WTC11 (cell line): Measurements from ENCODE around the gene GTSE1. TPM values are rescaled to one million over a fixed set of nuclear protein-coding genes. Genes with fewer than 3 reads are reported as not detected.

Experiments used
- ATAC-seq: fragments of 200-7000 bp; cut with Tn5 transposase; 2 replicates; pipeline ENCODE4 v1.10.0; 2021; ENCODE audit warnings: mild to moderate bottlenecking, moderate library complexity
- CTCF ChIA-PET: fragments of 300-600 bp; sonication (Branson Sonifier 250); formaldehyde crosslinking; loops from one replicate; lab custom pipeline; 2021; ENCODE audit warnings: antibody characterized with exemption; lab: Charles Lee
- POLR2A ChIA-PET: fragments of 350-600 bp; sonication (Branson Sonifier 250); formaldehyde crosslinking; loops from one replicate; lab custom pipeline; 2021; ENCODE audit warnings: antibody characterized with exemption; lab: Charles Lee
- DNase-seq: peaks from one replicate; pipeline ENCODE4 v3.0.0; 2021; ENCODE audit warnings: low spot score
- H3K27ac Mint-ChIP-seq: 2 replicates; pipeline ENCODE4 v1.8.0; 2021; ENCODE audit warnings: mixed read lengths
- H3K27me3 Mint-ChIP-seq: 2 replicates; pipeline ENCODE4 v1.8.0; 2021; ENCODE audit warnings: low read depth, mild to moderate bottlenecking, moderate library complexity, mixed read lengths
- H3K36me3 Mint-ChIP-seq: 2 replicates; pipeline ENCODE4 v1.8.0; 2021; ENCODE audit warnings: mixed read lengths
- H3K4me1 Mint-ChIP-seq: 2 replicates; pipeline ENCODE4 v1.8.0; 2022; ENCODE audit warnings: mixed read lengths
- H3K4me3 Mint-ChIP-seq: 2 replicates; pipeline ENCODE4 v1.8.0; 2021; ENCODE audit warnings: mild to moderate bottlenecking, moderate library complexity, mixed read lengths
- H3K9me3 Mint-ChIP-seq: 2 replicates; pipeline ENCODE4 v1.8.0; 2021; ENCODE audit warnings: mixed read lengths
- IRF2 ChIP-seq: sonication (generic); formaldehyde crosslinking; IDR thresholded peaks from 2 replicates; pipeline ENCODE4 v1.8.0; 2022; ENCODE audit warnings: low read depth, missing genetic modification reagents, borderline replicate concordance
- JAZF1 ChIP-seq: fragments of 250-450 bp; sonication (Bioruptor Pico); IDR thresholded peaks from 2 replicates; pipeline ENCODE4 v1.9.0; 2021; ENCODE audit warnings: moderate library complexity, mild to moderate bottlenecking, inconsistent platforms
- SOX15 ChIP-seq: fragments of 250-450 bp; sonication (Bioruptor Pico); IDR thresholded peaks from 2 replicates; pipeline ENCODE4 v1.9.0; 2021; ENCODE audit warnings: mild to moderate bottlenecking
- TCF7 ChIP-seq: sonication (generic); formaldehyde crosslinking; IDR thresholded peaks from 2 replicates; pipeline ENCODE4 v1.8.0; 2022; ENCODE audit warnings: mild to moderate bottlenecking, low read depth, missing genetic modification reagents, moderate library complexity
- ZNF138 ChIP-seq: sonication (generic); formaldehyde crosslinking; conservative IDR thresholded peaks from 2 replicates; pipeline ENCODE4 v1.8.1; 2022; ENCODE audit warnings: mild to moderate bottlenecking, moderate library complexity, missing genetic modification reagents
- ZNF219 ChIP-seq: sonication (generic); formaldehyde crosslinking; IDR thresholded peaks from 2 replicates; pipeline ENCODE4 v1.8.0; 2023; ENCODE audit warnings: missing genetic modification reagents, mild to moderate bottlenecking, borderline replicate concordance
- ZNF671 ChIP-seq: fragments of 250-450 bp; sonication (Bioruptor Pico); IDR thresholded peaks from 2 replicates; pipeline ENCODE4 v1.8.0; 2021; ENCODE audit warnings: mild to moderate bottlenecking
- total RNA-seq: library from RNA; stranded (reverse); gene quantifications from 3 replicates; pipeline ENCODE4 v1.2.3, GENCODE V29; 2021
- TF ChIP-seq, protein P1 (sequence below): sonication (generic); formaldehyde crosslinking; IDR thresholded peaks from 2 replicates; pipeline ENCODE4 v1.8.0; 2022; ENCODE audit warnings: missing genetic modification reagents
- TF ChIP-seq, protein P2 (sequence below): sonication (generic); formaldehyde crosslinking; IDR thresholded peaks from 2 replicates; pipeline ENCODE4 v1.8.1; 2022; ENCODE audit warnings: mild to moderate bottlenecking, moderate library complexity, missing genetic modification reagents
- TF ChIP-seq, protein P3 (sequence below): sonication (generic); formaldehyde crosslinking; IDR thresholded peaks from 2 replicates; pipeline ENCODE4 v1.8.1; 2022; ENCODE audit warnings: missing genetic modification reagents, borderline replicate concordance
- TF ChIP-seq, protein P4 (sequence below): fragments of 250-450 bp; sonication (Bioruptor Pico); IDR thresholded peaks from 2 replicates; pipeline ENCODE4 v1.9.0; 2021; ENCODE audit warnings: mild to moderate bottlenecking
- TF ChIP-seq, protein P5 (sequence below): fragments of 250-450 bp; sonication (Bioruptor Pico); conservative IDR thresholded peaks from 2 replicates; pipeline ENCODE4 v1.9.0; 2021; ENCODE audit warnings: mild to moderate bottlenecking
- TF ChIP-seq, protein P6 (sequence below): sonication (generic); formaldehyde crosslinking; IDR thresholded peaks from 2 replicates; pipeline ENCODE4 v1.8.1; 2023; ENCODE audit warnings: mild to moderate bottlenecking, missing genetic modification reagents
- TF ChIP-seq, protein P7 (sequence below): sonication (generic); formaldehyde crosslinking; IDR thresholded peaks from 2 replicates; pipeline ENCODE4 v1.8.1; 2022; ENCODE audit warnings: low read depth, missing genetic modification reagents, borderline replicate concordance
- TF ChIP-seq, protein P8 (sequence below): sonication (generic); formaldehyde crosslinking; conservative IDR thresholded peaks from 2 replicates; pipeline ENCODE4 v1.8.1; 2022; ENCODE audit warnings: mild to moderate bottlenecking, missing genetic modification reagents

The GTSE1 gene
- total RNA-seq, 1 experiment from 2014 or later = 56.1 TPM

DNA sequence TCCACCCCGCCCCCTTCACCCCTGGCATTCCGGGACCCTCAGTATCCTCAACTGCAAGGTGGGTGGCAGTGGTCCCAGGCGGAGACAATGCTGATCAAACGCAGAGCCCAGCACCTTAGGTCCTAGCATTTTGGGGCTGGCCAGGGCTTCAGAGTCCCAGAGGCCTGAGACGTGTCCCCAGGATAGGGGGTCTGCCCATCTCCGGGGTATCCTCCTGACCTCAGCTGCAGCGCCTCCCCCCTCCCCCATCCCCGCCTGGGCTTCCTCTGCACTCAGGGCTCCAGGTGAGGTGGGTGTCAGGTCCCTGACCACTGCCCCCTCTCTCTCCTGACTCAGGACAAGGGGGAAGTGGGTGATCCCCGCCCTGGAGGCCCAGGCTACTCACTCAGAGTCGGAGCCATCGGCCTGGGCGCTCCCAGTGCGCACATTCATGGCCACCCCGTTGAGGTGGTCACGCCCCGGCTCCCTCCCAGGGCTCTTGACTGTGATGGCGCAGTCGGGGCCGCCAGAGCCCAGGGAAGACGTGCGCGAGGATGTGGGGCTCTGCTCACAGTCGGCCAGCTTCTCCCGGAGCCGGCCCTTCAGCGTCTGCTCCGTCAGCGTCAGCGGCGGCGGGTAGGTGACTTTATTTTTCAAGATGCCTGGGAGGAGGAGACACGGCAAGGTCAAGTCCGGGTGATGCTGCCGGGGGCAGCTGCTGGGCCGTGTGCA is 67.1 kb downstream of the GTSE1 start (continued):
- TF ChIP-seq, protein P1, sequence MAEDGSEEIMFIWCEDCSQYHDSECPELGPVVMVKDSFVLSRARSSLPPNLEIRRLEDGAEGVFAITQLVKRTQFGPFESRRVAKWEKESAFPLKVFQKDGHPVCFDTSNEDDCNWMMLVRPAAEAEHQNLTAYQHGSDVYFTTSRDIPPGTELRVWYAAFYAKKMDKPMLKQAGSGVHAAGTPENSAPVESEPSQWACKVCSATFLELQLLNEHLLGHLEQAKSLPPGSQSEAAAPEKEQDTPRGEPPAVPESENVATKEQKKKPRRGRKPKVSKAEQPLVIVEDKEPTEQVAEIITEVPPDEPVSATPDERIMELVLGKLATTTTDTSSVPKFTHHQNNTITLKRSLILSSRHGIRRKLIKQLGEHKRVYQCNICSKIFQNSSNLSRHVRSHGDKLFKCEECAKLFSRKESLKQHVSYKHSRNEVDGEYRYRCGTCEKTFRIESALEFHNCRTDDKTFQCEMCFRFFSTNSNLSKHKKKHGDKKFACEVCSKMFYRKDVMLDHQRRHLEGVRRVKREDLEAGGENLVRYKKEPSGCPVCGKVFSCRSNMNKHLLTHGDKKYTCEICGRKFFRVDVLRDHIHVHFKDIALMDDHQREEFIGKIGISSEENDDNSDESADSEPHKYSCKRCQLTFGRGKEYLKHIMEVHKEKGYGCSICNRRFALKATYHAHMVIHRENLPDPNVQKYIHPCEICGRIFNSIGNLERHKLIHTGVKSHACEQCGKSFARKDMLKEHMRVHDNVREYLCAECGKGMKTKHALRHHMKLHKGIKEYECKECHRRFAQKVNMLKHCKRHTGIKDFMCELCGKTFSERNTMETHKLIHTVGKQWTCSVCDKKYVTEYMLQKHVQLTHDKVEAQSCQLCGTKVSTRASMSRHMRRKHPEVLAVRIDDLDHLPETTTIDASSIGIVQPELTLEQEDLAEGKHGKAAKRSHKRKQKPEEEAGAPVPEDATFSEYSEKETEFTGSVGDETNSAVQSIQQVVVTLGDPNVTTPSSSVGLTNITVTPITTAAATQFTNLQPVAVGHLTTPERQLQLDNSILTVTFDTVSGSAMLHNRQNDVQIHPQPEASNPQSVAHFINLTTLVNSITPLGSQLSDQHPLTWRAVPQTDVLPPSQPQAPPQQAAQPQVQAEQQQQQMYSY (CRISPR knock-in tag) = no peak
- no peak for TF ChIP-seq ZNF138 (CRISPR knock-in tag)
- no peak for TF ChIP-seq JAZF1
- TF ChIP-seq SOX15 = no peak
- TF ChIP-seq, protein P2, sequence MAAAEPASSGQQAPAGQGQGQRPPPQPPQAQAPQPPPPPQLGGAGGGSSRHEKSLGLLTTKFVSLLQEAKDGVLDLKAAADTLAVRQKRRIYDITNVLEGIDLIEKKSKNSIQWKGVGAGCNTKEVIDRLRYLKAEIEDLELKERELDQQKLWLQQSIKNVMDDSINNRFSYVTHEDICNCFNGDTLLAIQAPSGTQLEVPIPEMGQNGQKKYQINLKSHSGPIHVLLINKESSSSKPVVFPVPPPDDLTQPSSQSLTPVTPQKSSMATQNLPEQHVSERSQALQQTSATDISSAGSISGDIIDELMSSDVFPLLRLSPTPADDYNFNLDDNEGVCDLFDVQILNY (CRISPR knock-in tag) = no peak
- TF ChIP-seq, protein P3, sequence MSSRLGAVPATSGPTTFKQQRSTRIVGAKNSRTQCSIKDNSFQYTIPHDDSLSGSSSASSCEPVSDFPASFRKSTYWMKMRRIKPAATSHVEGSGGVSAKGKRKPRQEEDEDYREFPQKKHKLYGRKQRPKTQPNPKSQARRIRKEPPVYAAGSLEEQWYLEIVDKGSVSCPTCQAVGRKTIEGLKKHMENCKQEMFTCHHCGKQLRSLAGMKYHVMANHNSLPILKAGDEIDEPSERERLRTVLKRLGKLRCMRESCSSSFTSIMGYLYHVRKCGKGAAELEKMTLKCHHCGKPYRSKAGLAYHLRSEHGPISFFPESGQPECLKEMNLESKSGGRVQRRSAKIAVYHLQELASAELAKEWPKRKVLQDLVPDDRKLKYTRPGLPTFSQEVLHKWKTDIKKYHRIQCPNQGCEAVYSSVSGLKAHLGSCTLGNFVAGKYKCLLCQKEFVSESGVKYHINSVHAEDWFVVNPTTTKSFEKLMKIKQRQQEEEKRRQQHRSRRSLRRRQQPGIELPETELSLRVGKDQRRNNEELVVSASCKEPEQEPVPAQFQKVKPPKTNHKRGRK (CRISPR knock-in tag) = no peak
- TF ChIP-seq, protein P4, sequence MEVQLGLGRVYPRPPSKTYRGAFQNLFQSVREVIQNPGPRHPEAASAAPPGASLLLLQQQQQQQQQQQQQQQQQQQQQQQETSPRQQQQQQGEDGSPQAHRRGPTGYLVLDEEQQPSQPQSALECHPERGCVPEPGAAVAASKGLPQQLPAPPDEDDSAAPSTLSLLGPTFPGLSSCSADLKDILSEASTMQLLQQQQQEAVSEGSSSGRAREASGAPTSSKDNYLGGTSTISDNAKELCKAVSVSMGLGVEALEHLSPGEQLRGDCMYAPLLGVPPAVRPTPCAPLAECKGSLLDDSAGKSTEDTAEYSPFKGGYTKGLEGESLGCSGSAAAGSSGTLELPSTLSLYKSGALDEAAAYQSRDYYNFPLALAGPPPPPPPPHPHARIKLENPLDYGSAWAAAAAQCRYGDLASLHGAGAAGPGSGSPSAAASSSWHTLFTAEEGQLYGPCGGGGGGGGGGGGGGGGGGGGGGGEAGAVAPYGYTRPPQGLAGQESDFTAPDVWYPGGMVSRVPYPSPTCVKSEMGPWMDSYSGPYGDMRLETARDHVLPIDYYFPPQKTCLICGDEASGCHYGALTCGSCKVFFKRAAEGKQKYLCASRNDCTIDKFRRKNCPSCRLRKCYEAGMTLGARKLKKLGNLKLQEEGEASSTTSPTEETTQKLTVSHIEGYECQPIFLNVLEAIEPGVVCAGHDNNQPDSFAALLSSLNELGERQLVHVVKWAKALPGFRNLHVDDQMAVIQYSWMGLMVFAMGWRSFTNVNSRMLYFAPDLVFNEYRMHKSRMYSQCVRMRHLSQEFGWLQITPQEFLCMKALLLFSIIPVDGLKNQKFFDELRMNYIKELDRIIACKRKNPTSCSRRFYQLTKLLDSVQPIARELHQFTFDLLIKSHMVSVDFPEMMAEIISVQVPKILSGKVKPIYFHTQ (CRISPR knock-in tag) = no peak
- TF ChIP-seq IRF2 (CRISPR knock-in tag) = no peak
- TF ChIP-seq, protein P5, sequence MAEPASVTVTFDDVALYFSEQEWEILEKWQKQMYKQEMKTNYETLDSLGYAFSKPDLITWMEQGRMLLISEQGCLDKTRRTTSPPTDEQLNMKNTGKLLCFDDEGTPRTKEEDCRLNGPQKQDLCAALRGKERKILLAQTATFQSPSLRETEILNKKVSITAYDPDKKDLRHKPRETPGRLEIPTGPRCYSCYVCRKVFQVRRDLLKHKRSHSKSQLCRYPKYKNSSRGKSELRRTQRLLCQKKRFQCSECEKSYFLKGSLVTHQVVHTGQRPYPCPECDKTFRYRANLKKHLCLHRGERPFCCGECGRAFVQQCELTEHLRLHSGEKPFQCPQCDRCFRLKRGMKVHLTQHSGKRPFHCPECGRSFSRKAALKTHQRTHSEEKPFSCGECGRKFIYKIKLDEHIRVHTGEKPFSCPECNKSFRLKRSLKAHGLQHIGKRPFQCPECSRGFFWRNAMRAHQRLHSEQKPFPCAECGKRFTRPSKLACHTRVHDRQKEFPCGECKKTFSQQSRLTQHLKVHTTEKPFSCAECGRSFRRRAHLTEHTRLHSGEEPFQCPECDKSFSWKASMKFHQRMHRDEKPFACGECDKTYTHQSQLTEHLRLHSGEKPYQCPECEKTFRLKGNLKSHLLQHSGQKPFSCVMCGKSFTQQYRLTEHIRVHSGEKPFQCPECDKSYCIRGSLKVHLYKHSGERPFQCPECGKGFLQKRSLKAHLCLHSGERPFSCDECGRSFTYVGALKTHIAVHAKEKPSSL (CRISPR knock-in tag) = no peak
- no peak for TF ChIP-seq TCF7 (CRISPR knock-in tag)
- TF ChIP-seq, all 79 proteins: peak for 0

DNA sequence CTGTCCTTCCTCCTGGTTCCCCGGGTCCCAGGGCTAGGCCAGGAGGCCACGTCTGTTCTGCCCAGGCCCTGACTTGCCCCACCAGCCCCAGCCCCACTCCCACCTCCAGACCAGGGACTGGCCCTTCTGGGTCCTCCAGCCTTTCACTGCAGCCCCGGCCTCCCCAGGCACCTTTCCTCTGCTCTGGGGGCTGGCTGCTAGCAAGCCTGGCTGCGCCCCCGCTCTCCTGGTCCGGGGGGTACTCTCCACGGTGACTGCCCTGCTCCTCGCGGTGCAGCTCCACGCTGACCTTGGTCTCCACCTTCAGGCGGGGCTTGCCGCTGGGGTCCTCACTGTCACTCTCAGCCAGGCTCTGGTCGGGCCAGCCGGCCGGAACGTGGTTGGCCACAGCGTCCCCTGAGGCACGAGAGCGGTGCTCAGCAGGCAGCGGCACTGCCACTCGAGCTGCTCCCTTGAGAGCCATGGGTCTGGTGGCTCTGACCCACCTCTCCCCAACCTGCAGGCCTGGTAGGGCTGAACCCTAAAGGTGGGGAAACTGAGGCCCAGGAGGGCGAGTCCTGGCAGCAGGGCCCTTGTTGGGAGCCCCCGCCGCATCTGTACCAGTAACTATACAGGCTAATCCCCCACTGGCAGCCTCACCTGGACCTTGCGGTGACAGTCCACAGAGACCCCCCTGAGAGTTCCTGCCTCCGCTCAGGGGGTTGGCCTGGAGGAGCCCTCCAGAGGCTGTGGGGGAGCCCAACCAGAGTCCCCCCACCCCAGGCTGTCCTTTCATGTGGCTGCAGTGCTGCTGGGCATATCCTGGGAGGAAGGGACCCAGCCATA is 67.9 kb downstream of the GTSE1 start:
- H3K9me3 Mint-ChIP-seq = peaks cover 7% of the 10 kb centered on the region; the same call in 1 of the 2 replicates
- peaks cover 6% of the 10 kb centered on the region; the same call in 1 of the 2 replicates for H3K4me1 Mint-ChIP-seq
- peaks cover 14% of the 10 kb centered on the region for H3K36me3 Mint-ChIP-seq
- no peak overlapping the region for H3K27ac Mint-ChIP-seq
- H3K27me3 Mint-ChIP-seq = no peaks in the 10 kb centered on the region
- H3K4me3 Mint-ChIP-seq = no peak overlapping the region
- CTCF ChIA-PET = interaction anchor here (2.1 kb wide), 1 partner anchor 177 kb away, joined by 8 read pairs; no protein-coding TSS in a partner anchor
- POLR2A ChIA-PET = no interaction called here
- DNase-seq (no peak), ATAC-seq (no peak)
- TF ChIP-seq, protein P6, sequence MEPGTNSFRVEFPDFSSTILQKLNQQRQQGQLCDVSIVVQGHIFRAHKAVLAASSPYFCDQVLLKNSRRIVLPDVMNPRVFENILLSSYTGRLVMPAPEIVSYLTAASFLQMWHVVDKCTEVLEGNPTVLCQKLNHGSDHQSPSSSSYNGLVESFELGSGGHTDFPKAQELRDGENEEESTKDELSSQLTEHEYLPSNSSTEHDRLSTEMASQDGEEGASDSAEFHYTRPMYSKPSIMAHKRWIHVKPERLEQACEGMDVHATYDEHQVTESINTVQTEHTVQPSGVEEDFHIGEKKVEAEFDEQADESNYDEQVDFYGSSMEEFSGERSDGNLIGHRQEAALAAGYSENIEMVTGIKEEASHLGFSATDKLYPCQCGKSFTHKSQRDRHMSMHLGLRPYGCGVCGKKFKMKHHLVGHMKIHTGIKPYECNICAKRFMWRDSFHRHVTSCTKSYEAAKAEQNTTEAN (CRISPR knock-in tag) = no peak
- TF ChIP-seq, protein P7, sequence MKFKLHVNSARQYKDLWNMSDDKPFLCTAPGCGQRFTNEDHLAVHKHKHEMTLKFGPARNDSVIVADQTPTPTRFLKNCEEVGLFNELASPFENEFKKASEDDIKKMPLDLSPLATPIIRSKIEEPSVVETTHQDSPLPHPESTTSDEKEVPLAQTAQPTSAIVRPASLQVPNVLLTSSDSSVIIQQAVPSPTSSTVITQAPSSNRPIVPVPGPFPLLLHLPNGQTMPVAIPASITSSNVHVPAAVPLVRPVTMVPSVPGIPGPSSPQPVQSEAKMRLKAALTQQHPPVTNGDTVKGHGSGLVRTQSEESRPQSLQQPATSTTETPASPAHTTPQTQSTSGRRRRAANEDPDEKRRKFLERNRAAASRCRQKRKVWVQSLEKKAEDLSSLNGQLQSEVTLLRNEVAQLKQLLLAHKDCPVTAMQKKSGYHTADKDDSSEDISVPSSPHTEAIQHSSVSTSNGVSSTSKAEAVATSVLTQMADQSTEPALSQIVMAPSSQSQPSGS (CRISPR knock-in tag) = no peak
- TF ChIP-seq, protein P8, sequence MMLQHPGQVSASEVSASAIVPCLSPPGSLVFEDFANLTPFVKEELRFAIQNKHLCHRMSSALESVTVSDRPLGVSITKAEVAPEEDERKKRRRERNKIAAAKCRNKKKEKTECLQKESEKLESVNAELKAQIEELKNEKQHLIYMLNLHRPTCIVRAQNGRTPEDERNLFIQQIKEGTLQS (CRISPR knock-in tag) = no peak
- no peak for TF ChIP-seq ZNF219
- TF ChIP-seq JAZF1 = no peak
- TF ChIP-seq ZNF671 (CRISPR knock-in tag) = no peak
